WTC11 (cell line): Measurements from ENCODE around the gene SLCO2A1.

Experiments
- TF ChIP-seq, protein P1 (sequence below): fragments of 200-600 bp; IDR thresholded peaks from 2 replicates; pipeline ENCODE4 v1.8.0; 2022; ENCODE audit warnings: antibody characterized with exemption
- TF ChIP-seq, protein P2 (sequence below): sonication (generic); formaldehyde crosslinking; IDR thresholded peaks from 2 replicates; pipeline ENCODE4 v1.8.0; 2022; ENCODE audit warnings: mild to moderate bottlenecking, missing genetic modification reagents
- TF ChIP-seq, protein P3 (sequence below): sonication (generic); formaldehyde crosslinking; IDR thresholded peaks from 2 replicates; pipeline ENCODE4 v1.8.1; 2023; ENCODE audit warnings: mild to moderate bottlenecking, missing genetic modification reagents, moderate library complexity

DNA sequence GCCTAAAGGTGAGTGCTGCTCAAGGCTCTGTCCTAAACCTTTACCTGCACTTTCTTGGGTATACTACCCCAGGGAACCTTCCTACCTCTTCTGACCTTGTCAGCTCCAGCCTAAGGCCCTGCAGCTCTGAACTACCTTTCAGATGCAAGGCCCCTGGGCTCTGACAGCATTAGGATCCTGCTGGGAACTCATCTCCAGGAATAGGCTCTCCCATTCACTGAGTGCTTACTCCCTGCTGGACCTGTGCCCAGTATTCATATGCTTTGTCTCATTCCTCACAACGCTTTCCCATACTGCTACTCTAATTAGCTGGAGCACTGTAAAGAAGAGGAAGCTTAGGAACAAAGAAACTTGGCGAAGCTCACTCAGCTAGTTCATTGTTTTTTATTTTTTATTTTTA lies 80.3 kb downstream of the SLCO2A1 start:
- TF ChIP-seq, protein P1, sequence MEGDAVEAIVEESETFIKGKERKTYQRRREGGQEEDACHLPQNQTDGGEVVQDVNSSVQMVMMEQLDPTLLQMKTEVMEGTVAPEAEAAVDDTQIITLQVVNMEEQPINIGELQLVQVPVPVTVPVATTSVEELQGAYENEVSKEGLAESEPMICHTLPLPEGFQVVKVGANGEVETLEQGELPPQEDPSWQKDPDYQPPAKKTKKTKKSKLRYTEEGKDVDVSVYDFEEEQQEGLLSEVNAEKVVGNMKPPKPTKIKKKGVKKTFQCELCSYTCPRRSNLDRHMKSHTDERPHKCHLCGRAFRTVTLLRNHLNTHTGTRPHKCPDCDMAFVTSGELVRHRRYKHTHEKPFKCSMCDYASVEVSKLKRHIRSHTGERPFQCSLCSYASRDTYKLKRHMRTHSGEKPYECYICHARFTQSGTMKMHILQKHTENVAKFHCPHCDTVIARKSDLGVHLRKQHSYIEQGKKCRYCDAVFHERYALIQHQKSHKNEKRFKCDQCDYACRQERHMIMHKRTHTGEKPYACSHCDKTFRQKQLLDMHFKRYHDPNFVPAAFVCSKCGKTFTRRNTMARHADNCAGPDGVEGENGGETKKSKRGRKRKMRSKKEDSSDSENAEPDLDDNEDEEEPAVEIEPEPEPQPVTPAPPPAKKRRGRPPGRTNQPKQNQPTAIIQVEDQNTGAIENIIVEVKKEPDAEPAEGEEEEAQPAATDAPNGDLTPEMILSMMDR, result no peak
- TF ChIP-seq, protein P2, sequence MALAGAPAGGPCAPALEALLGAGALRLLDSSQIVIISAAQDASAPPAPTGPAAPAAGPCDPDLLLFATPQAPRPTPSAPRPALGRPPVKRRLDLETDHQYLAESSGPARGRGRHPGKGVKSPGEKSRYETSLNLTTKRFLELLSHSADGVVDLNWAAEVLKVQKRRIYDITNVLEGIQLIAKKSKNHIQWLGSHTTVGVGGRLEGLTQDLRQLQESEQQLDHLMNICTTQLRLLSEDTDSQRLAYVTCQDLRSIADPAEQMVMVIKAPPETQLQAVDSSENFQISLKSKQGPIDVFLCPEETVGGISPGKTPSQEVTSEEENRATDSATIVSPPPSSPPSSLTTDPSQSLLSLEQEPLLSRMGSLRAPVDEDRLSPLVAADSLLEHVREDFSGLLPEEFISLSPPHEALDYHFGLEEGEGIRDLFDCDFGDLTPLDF (CRISPR knock-in tag), result no peak
- TF ChIP-seq, protein P3, sequence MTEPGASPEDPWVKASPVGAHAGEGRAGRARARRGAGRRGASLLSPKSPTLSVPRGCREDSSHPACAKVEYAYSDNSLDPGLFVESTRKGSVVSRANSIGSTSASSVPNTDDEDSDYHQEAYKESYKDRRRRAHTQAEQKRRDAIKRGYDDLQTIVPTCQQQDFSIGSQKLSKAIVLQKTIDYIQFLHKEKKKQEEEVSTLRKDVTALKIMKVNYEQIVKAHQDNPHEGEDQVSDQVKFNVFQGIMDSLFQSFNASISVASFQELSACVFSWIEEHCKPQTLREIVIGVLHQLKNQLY (CRISPR knock-in tag), result no peak
